HepG2 (cell line): ENCODE measurements around the gene RGS1.

ENCODE experiments used
- CTCF ChIP-seq: sonication (generic); formaldehyde crosslinking; IDR thresholded peaks from 2 replicates; pipeline ENCODE4 v1.5.0; 2020; ENCODE audit warnings: mild to moderate bottlenecking, missing genetic modification reagents, moderate library complexity
- TCF7 ChIP-seq: sonication (generic); IDR thresholded peaks from 2 replicates; pipeline ENCODE4 v1.6.1; 2016; ENCODE audit warnings: antibody characterized with exemption, low read depth
- THRA ChIP-seq: sonication (generic); formaldehyde crosslinking; IDR thresholded peaks from 2 replicates; pipeline ENCODE4 v1.4.0; 2020; ENCODE audit warnings: missing genetic modification reagents, borderline replicate concordance
- ZNF382 ChIP-seq: sonication (generic); formaldehyde crosslinking; IDR thresholded peaks from 2 replicates; pipeline ENCODE4 v1.5.0; 2020; ENCODE audit warnings: missing genetic modification reagents, mild to moderate bottlenecking, borderline replicate concordance

GRCh38 chr1:192568063-192568462, 7.5 kb upstream of the RGS1 start:
- TF ChIP-seq THRA (CRISPR knock-in tag) (no peak), TCF7 (no peak), ZNF382 (no peak), CTCF (CRISPR knock-in tag) (no peak)
